ENCODE measurements around the gene RAPH1.

GRCh38 chr2:203569677-203570316 is 34.7 kb upstream of the RAPH1 start:
- TF ChIP-seq CTCF (IDR thresholded peaks at IDR 0.05) (no peak), EP300 (IDR thresholded peaks at IDR 0.05) (no peak), POLR2A (IDR thresholded peaks at IDR 0.05) (no peak), POLR2AphosphoS5 (IDR thresholded peaks at IDR 0.05) (no peak)

Measured in gastroesophageal sphincter (tissue), 3 donors.